Thyroid gland (tissue), 4 donors: ENCODE data around the gene PTPN23. TPM values are rescaled to one million over a fixed set of nuclear protein-coding genes. Genes with fewer than 3 reads are reported as not detected.

ENCODE experiments used
- DNase-seq, 2 donors: peaks; one replicate each; pipeline ENCODE4 v3.0.0-alpha.2; 2019
- H3K27ac ChIP-seq, 3 donors: fragments of 200-600 bp; sonication (generic); 1 replicate in 2 of 3; 2 replicates in 1 of 3; pipeline ENCODE4 v1.5.1; 2016 to 2019; ENCODE audit warnings: mild to moderate bottlenecking in 1 of 3, moderate library complexity in 1 of 3
- H3K27me3 ChIP-seq: fragments of 200-600 bp; sonication (generic); one replicate; pipeline ENCODE4 v1.5.1; 2019
- H3K36me3 ChIP-seq, 2 donors: fragments of 200-600 bp; sonication (generic); one replicate each; pipeline ENCODE4 v1.5.1; 2016 to 2019
- H3K4me1 ChIP-seq, 2 donors: fragments of 200-600 bp; sonication (generic); one replicate each; pipeline ENCODE4 v1.5.1; 2017 to 2019
- H3K4me3 ChIP-seq, 3 donors: fragments of 200-600 bp; sonication (generic); replicated peaks in 1 of 3; 1 replicate in 2 of 3; 2 replicates in 1 of 3; pipeline ENCODE4 v1.5.1; 2016; ENCODE audit warnings: mild to moderate bottlenecking in 1 of 3
- H3K9me3 ChIP-seq: fragments of 200-600 bp; sonication (generic); one replicate; pipeline ENCODE4 v1.5.1; 2017
- CTCF ChIP-seq, 6 experiments: fragments of 200-600 bp in 3 of 6; fragments of 450-650 bp in 3 of 6; sonication (generic) in 3 of 6; IDR thresholded peaks; one replicate each; pipeline ENCODE4 v1.5.1; 2016 to 2019; ENCODE audit warnings: antibody characterized with exemption in 6 of 6, mild to moderate bottlenecking in 2 of 6, inconsistent platforms in 1 of 6, moderate library complexity in 1 of 6
- POLR2A ChIP-seq, 2 donors: fragments of 450-650 bp; IDR thresholded peaks; one replicate each; pipeline ENCODE4 v1.6.1; 2017; ENCODE audit warnings: antibody characterized with exemption in 2 of 2, mild to moderate bottlenecking in 2 of 2, moderate library complexity in 1 of 2
- WGBS, 2 donors: methylation state at CpG; one replicate each; pipeline ENCODE4 v1.1.5; 2017; 5-methylcytosine and 5-hydroxymethylcytosine counted together
- intact Hi-C: fragments of 100-400 bp; cut with DNase I; formaldehyde crosslinking; loops from one replicate; pipeline ENCODE4 v1.15.1; 2023
- total RNA-seq, 4 donors: library from RNA; depleted of rRNA; stranded (reverse); fragments of >200 nt; gene quantifications; one replicate each; pipeline ENCODE4 v1.2.3, GENCODE V29; 2016

PTPN23 gene
- total RNA-seq, 4 donors from 2014 or later, result 20.2 to 40.1 (median 32.1) TPM

DNA sequence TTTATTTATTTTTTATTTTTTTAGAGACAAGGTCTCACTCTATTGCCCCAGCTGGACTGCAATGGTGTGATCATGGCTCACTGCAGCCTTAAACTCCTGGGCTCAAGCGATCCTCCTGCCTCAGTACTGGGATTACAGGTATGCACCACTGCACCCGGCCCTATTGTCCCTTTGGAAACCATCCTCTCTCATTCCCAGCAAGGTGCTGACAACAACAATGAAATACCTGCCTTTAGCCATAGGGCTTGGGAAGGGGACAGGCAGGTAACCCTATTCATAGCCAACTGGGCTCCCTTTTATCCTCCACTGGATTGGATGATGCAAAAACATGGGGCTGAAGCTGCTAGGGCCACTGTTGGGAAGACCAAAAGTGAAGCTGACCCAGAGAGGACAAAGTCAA, 51.9 kb downstream of the PTPN23 start:
- H3K27me3 ChIP-seq, result no peaks in the 10 kb centered on the region
- intact Hi-C loops, result no loop called here
- DNase-seq, result no peak

DNA sequence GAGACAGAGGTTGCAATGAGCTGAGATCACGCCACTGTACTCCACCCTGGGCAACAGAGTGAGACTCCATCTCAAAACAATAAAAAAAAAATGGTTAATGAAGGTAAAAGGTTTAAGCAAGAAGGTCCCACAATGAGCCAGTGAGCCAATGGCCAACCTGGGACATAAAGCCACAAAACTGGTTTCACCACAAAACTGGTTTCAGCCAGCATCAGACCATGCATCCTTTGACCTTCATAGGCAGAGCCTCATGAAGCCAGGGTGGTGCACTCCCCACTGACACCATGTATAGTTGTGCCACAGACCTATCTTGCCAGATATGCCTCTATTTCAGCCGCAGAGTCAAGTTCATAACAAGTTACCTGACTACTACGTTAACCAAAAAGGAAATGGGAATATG, 53.0 kb downstream of the PTPN23 start:
- Histone ChIP-seq H3K4me1 (no peaks in the 10 kb centered on the region), H3K27ac (no peak overlapping the region), H3K36me3 (peaks cover 26 to 27% of the 10 kb centered on the region in 2 donors), H3K9me3 (no peaks in the 10 kb centered on the region), H3K4me3 (no peak overlapping the region), H3K27me3 (no peaks in the 10 kb centered on the region)
- DNase-seq, result no peak
- intact Hi-C loops, result no loop called here
- TF ChIP-seq POLR2A (IDR thresholded peaks at IDR 0.05) (no peak), CTCF (IDR thresholded peaks at IDR 0.05) (no peak)
- WGBS, 2 donors, result 90 to 96% methylated on average over 3 of the region's 3 CpGs

More for the DNA sequence above, 51.9 kb downstream of the PTPN23 start:
- Histone ChIP-seq H3K27ac (no peak overlapping the region), H3K36me3 (peaks cover 23 to 28% of the 10 kb centered on the region in 2 donors), H3K4me3 (no peak overlapping the region), H3K4me1 (no peaks in the 10 kb centered on the region), H3K9me3 (no peaks in the 10 kb centered on the region)
- 96% methylated on average over 2 of the region's 2 CpGs for WGBS, 2 donors
- TF ChIP-seq POLR2A (IDR thresholded peaks at IDR 0.05), result no peak

GRCh38 chr3:47434849-47435248, 54.0 kb downstream of the PTPN23 start:
- Histone ChIP-seq H3K4me1 (no peaks in the 10 kb centered on the region), H3K27ac (no peak overlapping the region), H3K4me3 (no peak overlapping the region), H3K9me3 (no peaks in the 10 kb centered on the region), H3K36me3 (peaks cover 33 to 34% of the 10 kb centered on the region in 2 donors), H3K27me3 (no peaks in the 10 kb centered on the region)
- DNase-seq, result no peak
- TF ChIP-seq CTCF (IDR thresholded peaks at IDR 0.05) (no peak), POLR2A (IDR thresholded peaks at IDR 0.05) (no peak)
- 90 to 92% methylated on average over 4 of the region's 4 CpGs for WGBS, 2 donors
- intact Hi-C loops, result no loop called here

GRCh38 chr3:47436180-47436579, 55.4 kb downstream of the PTPN23 start:
- H3K27me3 ChIP-seq, result no peaks in the 10 kb centered on the region
- no peaks in the 10 kb centered on the region for H3K4me1 ChIP-seq
- no peak for TF ChIP-seq CTCF (IDR thresholded peaks at IDR 0.05)
- TF ChIP-seq POLR2A (IDR thresholded peaks at IDR 0.05), result no peak
- no peak for DNase-seq
- no peaks in the 10 kb centered on the region for H3K9me3 ChIP-seq
- H3K36me3 ChIP-seq, result peaks cover 34 to 38% of the 10 kb centered on the region in 2 donors
- 96 to 99% methylated on average over 5 of the region's 5 CpGs for WGBS, 2 donors
- no peak overlapping the region for H3K4me3 ChIP-seq
- intact Hi-C loops, result no loop called here
- no peak overlapping the region for H3K27ac ChIP-seq

GRCh38 chr3:47440131-47440530, 59.3 kb downstream of the PTPN23 start:
- intact Hi-C loops, result no loop called here

More at GRCh38 chr3:47440131-47440530, 59.3 kb downstream of the PTPN23 start:
- H3K36me3 ChIP-seq, result peaks cover 11 to 14% of the 10 kb centered on the region in 2 donors
- no peak overlapping the region for H3K4me3 ChIP-seq
- no peak overlapping the region for H3K27ac ChIP-seq
- H3K27me3 ChIP-seq, result no peaks in the 10 kb centered on the region
- H3K4me1 ChIP-seq, result peaks cover 10 to 16% of the 10 kb centered on the region in 2 donors
- DNase-seq, result no peak
- no peaks in the 10 kb centered on the region for H3K9me3 ChIP-seq
- TF ChIP-seq CTCF (IDR thresholded peaks at IDR 0.05) (no peak), POLR2A (IDR thresholded peaks at IDR 0.05) (no peak)
